ENCODE results near the gene TIAM1. TPM values are rescaled to one million over a fixed set of nuclear protein-coding genes. Genes with fewer than 3 reads are reported as not detected.

The TIAM1 gene
- polyA plus RNA-seq, 2 of the 4 experiments (the other 2 are of a cell fraction) = 0.23 to 0.40 TPM

DNA sequence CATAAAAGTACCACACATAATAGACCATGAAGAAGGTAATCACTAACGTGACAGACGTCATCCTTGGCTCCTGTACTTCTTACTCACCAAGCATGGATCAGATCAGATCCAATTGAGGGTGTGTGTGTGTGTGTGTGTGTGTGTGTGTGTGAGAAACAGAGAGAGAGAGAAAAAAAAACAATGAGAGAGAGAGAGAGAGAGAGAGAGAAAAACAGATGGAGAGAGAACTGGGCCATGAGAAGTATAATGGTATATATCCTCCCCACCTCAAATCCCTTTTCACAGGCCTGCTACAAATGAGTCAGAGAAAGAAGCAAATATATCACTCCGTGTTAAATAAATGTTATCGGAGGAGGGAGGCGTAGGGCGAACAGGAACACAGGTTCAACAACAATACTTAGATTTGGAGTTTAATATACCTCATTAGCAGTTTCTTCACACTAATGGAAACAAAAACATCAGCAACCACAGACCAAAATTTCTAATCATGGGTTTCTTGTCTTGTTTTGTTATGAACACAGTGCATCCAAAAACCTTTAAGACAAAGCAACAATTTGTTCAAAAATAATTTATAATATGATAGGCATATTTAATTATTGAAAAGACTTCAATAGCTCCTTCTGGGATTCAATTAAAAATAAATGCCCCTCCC is 45.3 kb downstream of the TIAM1 start:
- Histone ChIP-seq H3K4me3 (no peak overlapping the region), H3K4me2 (no peak overlapping the region), H3K9me3 (no peaks in the 10 kb centered on the region), H3K4me1 (no peaks in the 10 kb centered on the region), H3K27ac (no peak overlapping the region)
- ATAC-seq (no peak), FAIRE-seq (no peak), DNase-seq (ENCODE audit: low read depth in 1 of 2, low spot score in 1 of 2) (no peak)
- TF ChIP-seq JUNB (IDR thresholded peaks at IDR 0.05) (no peak), FOSL2 (IDR thresholded peaks at IDR 0.05) (no peak), FOSL2 (CRISPR knock-in tag; IDR thresholded peaks at IDR 0.05) (no peak), RNF2 (IDR thresholded peaks at IDR 0.05; ENCODE audit: borderline replicate concordance, low read depth) (no peak), RARB (CRISPR knock-in tag; IDR thresholded peaks at IDR 0.05) (no peak), ZNF302 (CRISPR knock-in tag; IDR thresholded peaks at IDR 0.05) (no peak), CHD2 (IDR thresholded peaks at IDR 0.05; ENCODE audit: low read length, partially characterized antibody) (no peak), ZC3H11A (IDR thresholded peaks at IDR 0.05) (no peak), HOXA7 (CRISPR knock-in tag; IDR thresholded peaks at IDR 0.05) (no peak), NPAS2 (CRISPR knock-in tag; IDR thresholded peaks at IDR 0.05; ENCODE audit: borderline replicate concordance) (no peak), CBX8 (IDR thresholded peaks at IDR 0.05) (no peak), TP53 (CRISPR knock-in tag; IDR thresholded peaks at IDR 0.05) (no peak), EHF (CRISPR knock-in tag; IDR thresholded peaks at IDR 0.05) (no peak), RAD21 (conservative IDR thresholded peaks at IDR 0.05 in 1 of 2, IDR thresholded peaks at IDR 0.05 in 1 of 2) (no peak), NFE2L2 (conservative IDR thresholded peaks at IDR 0.05; ENCODE audit: low read length) (no peak), FOSB (CRISPR knock-in tag; IDR thresholded peaks at IDR 0.05) (no peak), HDAC2 (IDR thresholded peaks at IDR 0.05) (no peak)
- TF ChIP-seq, protein P1, sequence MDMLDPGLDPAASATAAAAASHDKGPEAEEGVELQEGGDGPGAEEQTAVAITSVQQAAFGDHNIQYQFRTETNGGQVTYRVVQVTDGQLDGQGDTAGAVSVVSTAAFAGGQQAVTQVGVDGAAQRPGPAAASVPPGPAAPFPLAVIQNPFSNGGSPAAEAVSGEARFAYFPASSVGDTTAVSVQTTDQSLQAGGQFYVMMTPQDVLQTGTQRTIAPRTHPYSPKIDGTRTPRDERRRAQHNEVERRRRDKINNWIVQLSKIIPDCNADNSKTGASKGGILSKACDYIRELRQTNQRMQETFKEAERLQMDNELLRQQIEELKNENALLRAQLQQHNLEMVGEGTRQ (IDR thresholded peaks at IDR 0.05) = no peak
- TF ChIP-seq, protein P2, sequence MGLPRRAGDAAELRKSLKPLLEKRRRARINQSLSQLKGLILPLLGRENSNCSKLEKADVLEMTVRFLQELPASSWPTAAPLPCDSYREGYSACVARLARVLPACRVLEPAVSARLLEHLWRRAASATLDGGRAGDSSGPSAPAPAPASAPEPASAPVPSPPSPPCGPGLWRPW (IDR thresholded peaks at IDR 0.05) = no peak
- TF ChIP-seq, protein P3, sequence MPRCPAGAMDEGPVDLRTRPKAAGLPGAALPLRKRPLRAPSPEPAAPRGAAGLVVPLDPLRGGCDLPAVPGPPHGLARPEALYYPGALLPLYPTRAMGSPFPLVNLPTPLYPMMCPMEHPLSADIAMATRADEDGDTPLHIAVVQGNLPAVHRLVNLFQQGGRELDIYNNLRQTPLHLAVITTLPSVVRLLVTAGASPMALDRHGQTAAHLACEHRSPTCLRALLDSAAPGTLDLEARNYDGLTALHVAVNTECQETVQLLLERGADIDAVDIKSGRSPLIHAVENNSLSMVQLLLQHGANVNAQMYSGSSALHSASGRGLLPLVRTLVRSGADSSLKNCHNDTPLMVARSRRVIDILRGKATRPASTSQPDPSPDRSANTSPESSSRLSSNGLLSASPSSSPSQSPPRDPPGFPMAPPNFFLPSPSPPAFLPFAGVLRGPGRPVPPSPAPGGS (IDR thresholded peaks at IDR 0.05) = no peak
- POLR2A ChIA-PET = no interaction called here
- WGBS (ENCODE audit: missing lambda C conversion rate) = 38% methylated on average over 6 of the region's 6 CpGs
- CTCF ChIA-PET = interaction anchor here (1.5 kb wide), 1 partner anchor 11 kb away, joined by 4 read pairs; no protein-coding TSS in a partner anchor

DNA sequence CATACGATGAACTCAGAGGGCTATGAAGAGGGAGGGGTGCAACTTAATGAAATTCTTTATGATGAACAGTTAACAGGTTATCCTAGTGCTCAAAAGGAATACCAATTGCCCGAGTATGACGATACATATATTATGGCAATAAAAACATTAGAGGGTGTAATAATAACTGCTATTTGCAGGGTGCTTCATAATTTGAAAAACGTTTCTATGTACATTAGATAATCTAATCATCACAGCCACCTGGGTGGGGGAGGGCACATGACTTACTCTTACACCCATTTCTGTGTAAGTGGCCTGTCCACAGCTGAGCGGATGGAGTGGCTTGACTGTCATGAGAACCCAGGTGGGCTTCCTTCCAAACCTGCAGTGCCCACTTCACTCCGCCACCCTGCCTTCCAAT is 46.3 kb downstream of the TIAM1 start:
- no peak for FAIRE-seq
- CTCF ChIA-PET = interaction anchor here (1.5 kb wide), 1 partner anchor 12 kb away, joined by 4 read pairs; no protein-coding TSS in a partner anchor
- Histone ChIP-seq H3K9me3 (no peaks in the 10 kb centered on the region), H3K27ac (no peak overlapping the region), H3K4me3 (no peak overlapping the region), H3K4me2 (no peak overlapping the region), H3K4me1 (no peaks in the 10 kb centered on the region)
- 55% methylated on average over 6 of the region's 6 CpGs for WGBS (ENCODE audit: missing lambda C conversion rate)
- no peak for DNase-seq (ENCODE audit: low read depth in 1 of 2, low spot score in 1 of 2)
- TF ChIP-seq POLR2A (IDR thresholded peaks at IDR 0.05; ENCODE audit: low read length) (no peak), FOXS1 (CRISPR knock-in tag; IDR thresholded peaks at IDR 0.05) (no peak), BHLHE40 (IDR thresholded peaks at IDR 0.05; ENCODE audit: low read depth, low read length) (no peak), E2F6 (IDR thresholded peaks at IDR 0.05; ENCODE audit: borderline replicate concordance, low read depth) (no peak)
- POLR2A ChIA-PET = no interaction called here
- ATAC-seq = no peak
